Peyer's patch (tissue), 4 donors: ENCODE results near the gene LRSAM1.

Experiments
- POLR2A ChIP-seq, 2 donors: fragments of 450-650 bp; IDR thresholded peaks; one replicate each; pipeline ENCODE4 v1.5.1; 2017; ENCODE audit warnings: antibody characterized with exemption in 2 of 2, mild to moderate bottlenecking in 2 of 2, moderate library complexity in 2 of 2
- TF ChIP-seq, protein P1 (sequence below), 6 experiments: fragments of 450-650 bp in 4 of 6; fragments of 200-600 bp in 2 of 6; sonication (generic) in 1 of 6; IDR thresholded peaks; one replicate each; pipeline ENCODE4 v1.5.1; 2017 to 2019; ENCODE audit warnings: antibody characterized with exemption in 6 of 6, mild to moderate bottlenecking in 3 of 6, moderate library complexity in 1 of 6

DNA sequence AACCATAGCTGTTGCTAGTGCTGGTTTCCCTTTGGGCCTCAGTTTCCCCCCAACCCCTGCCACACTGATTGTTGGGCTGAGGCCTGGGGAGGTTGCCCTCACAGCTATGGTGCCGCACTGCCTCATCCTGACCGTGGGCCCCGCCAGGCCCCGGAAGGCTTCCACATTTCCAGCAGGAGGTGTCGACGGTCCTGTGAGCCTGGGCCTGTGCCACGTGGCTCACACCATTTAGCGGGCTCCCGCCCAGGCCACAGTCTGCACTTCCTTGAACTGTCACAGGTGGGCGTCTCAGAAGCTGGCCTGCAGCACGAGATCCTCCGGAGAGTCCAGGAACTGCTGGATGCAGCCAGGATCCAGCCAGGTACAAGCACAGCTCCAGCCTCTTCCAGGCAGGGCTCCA, 45.7 kb downstream of the LRSAM1 start:
- TF ChIP-seq, protein P1, sequence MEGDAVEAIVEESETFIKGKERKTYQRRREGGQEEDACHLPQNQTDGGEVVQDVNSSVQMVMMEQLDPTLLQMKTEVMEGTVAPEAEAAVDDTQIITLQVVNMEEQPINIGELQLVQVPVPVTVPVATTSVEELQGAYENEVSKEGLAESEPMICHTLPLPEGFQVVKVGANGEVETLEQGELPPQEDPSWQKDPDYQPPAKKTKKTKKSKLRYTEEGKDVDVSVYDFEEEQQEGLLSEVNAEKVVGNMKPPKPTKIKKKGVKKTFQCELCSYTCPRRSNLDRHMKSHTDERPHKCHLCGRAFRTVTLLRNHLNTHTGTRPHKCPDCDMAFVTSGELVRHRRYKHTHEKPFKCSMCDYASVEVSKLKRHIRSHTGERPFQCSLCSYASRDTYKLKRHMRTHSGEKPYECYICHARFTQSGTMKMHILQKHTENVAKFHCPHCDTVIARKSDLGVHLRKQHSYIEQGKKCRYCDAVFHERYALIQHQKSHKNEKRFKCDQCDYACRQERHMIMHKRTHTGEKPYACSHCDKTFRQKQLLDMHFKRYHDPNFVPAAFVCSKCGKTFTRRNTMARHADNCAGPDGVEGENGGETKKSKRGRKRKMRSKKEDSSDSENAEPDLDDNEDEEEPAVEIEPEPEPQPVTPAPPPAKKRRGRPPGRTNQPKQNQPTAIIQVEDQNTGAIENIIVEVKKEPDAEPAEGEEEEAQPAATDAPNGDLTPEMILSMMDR (IDR thresholded peaks at IDR 0.05): no peak
- no peak for TF ChIP-seq POLR2A (IDR thresholded peaks at IDR 0.05)
